ENCODE results near the gene ADAMTS1. TPM values are rescaled to one million over a fixed set of nuclear protein-coding genes. Genes with fewer than 3 reads are reported as not detected.

The ADAMTS1 gene
- total and polyA plus RNA-seq, 2 donors (not counting 1 experiment from before 2014, with no cell fraction given), result 186 to 200 TPM

GRCh38 chr21:26849428-26850115 is 4.4 kb upstream of the ADAMTS1 start:
- peak; percentile 52 to 85 for DNase-seq (ENCODE audit: low read depth in 2 of 2)
- Histone ChIP-seq H3K27ac (ENCODE audit: insufficient read depth, low read length) (no peak overlapping the region), H3K4me3 (replicated peaks in 1 of 4; ENCODE audit: control extremely low read depth in 1 of 4, insufficient read depth in 1 of 4, low read depth in 3 of 4, low read length in 4 of 4) (peak overlapping the region in 1 of 4 experiments; percentile 28)

GRCh38 chr21:26847921-26848320 is 2.7 kb upstream of the ADAMTS1 start:
- Histone ChIP-seq H3K27me3 (ENCODE audit: control insufficient read depth, insufficient read depth, low read length) (no peaks in the 10 kb centered on the region), H3K9ac (ENCODE audit: insufficient read depth, low read length) (no peak overlapping the region), H4K20me1 (ENCODE audit: control insufficient read depth, extremely low read depth, insufficient read depth, low read length) (no peaks in the 10 kb centered on the region), H3K79me2 (ENCODE audit: control insufficient read depth, insufficient read depth, low read length) (peaks cover 22% of the 10 kb centered on the region), H3K4me2 (ENCODE audit: extremely low read depth, insufficient read depth, low read length) (no peak overlapping the region), H3K4me3 (replicated peaks in 1 of 4; ENCODE audit: control extremely low read depth in 1 of 4, insufficient read depth in 1 of 4, low read depth in 3 of 4, low read length in 4 of 4) (no peak overlapping the region), H3K4me1 (ENCODE audit: control insufficient read depth, extremely low read depth, insufficient read depth, low read length) (no peaks in the 10 kb centered on the region), H3K9me3 (ENCODE audit: control insufficient read depth, insufficient read depth, low read depth, low read length) (no peaks in the 10 kb centered on the region), H3K36me3 (ENCODE audit: control insufficient read depth, insufficient read depth, low read length) (no peaks in the 10 kb centered on the region), H2AFZ (ENCODE audit: low read length) (no peak overlapping the region), H3K27ac (ENCODE audit: insufficient read depth, low read length) (no peak overlapping the region)
- no peak for DNase-seq (ENCODE audit: low read depth in 2 of 2)
- no peak for TF ChIP-seq CTCF (conservative IDR thresholded peaks at IDR 0.05 in 1 of 2, IDR thresholded peaks at IDR 0.05 in 1 of 2; ENCODE audit: low read depth in 1 of 2, low read length in 2 of 2)
- TF ChIP-seq EZH2 (IDR thresholded peaks at IDR 0.05; ENCODE audit: low read length, missing control alignments), result no peak

More at GRCh38 chr21:26849428-26850115, 4.4 kb upstream of the ADAMTS1 start:
- no peaks in the 10 kb centered on the region for H3K36me3 ChIP-seq (ENCODE audit: control insufficient read depth, insufficient read depth, low read length)
- no peak overlapping the region for H3K9ac ChIP-seq (ENCODE audit: insufficient read depth, low read length)
- peaks cover 6% of the 10 kb centered on the region for H3K79me2 ChIP-seq (ENCODE audit: control insufficient read depth, insufficient read depth, low read length)
- H3K9me3 ChIP-seq (ENCODE audit: control insufficient read depth, insufficient read depth, low read depth, low read length), result no peaks in the 10 kb centered on the region
- no peak overlapping the region for H2AFZ ChIP-seq (ENCODE audit: low read length)
- H3K27me3 ChIP-seq (ENCODE audit: control insufficient read depth, insufficient read depth, low read length), result no peaks in the 10 kb centered on the region
- no peaks in the 10 kb centered on the region for H4K20me1 ChIP-seq (ENCODE audit: control insufficient read depth, extremely low read depth, insufficient read depth, low read length)
- no peaks in the 10 kb centered on the region for H3K4me1 ChIP-seq (ENCODE audit: control insufficient read depth, extremely low read depth, insufficient read depth, low read length)
- TF ChIP-seq EZH2 (IDR thresholded peaks at IDR 0.05; ENCODE audit: low read length, missing control alignments) (no peak), CTCF (conservative IDR thresholded peaks at IDR 0.05 in 1 of 2, IDR thresholded peaks at IDR 0.05 in 1 of 2; ENCODE audit: low read depth in 1 of 2, low read length in 2 of 2) (peak; percentile 48 to 49)
- H3K4me2 ChIP-seq (ENCODE audit: extremely low read depth, insufficient read depth, low read length), result peak overlapping the region; percentile 78

GRCh38 chr21:26847002-26847401 is 1.8 kb upstream of the ADAMTS1 start:
- no peak for DNase-seq (ENCODE audit: low read depth in 2 of 2)
- Histone ChIP-seq H3K9me3 (ENCODE audit: control insufficient read depth, insufficient read depth, low read depth, low read length) (no peaks in the 10 kb centered on the region), H3K36me3 (ENCODE audit: control insufficient read depth, insufficient read depth, low read length) (peaks cover 3% of the 10 kb centered on the region), H3K4me1 (ENCODE audit: control insufficient read depth, extremely low read depth, insufficient read depth, low read length) (no peaks in the 10 kb centered on the region), H4K20me1 (ENCODE audit: control insufficient read depth, extremely low read depth, insufficient read depth, low read length) (peaks cover 3% of the 10 kb centered on the region), H2AFZ (ENCODE audit: low read length) (peak overlapping the region; percentile 62), H3K4me3 (replicated peaks in 1 of 4; ENCODE audit: control extremely low read depth in 1 of 4, insufficient read depth in 1 of 4, low read depth in 3 of 4, low read length in 4 of 4) (peak overlapping the region; percentile 76 to 98 (median 78)), H3K27me3 (ENCODE audit: control insufficient read depth, insufficient read depth, low read length) (no peaks in the 10 kb centered on the region), H3K27ac (ENCODE audit: insufficient read depth, low read length) (peak overlapping the region; percentile 96), H3K79me2 (ENCODE audit: control insufficient read depth, insufficient read depth, low read length) (peaks cover 31% of the 10 kb centered on the region), H3K4me2 (ENCODE audit: extremely low read depth, insufficient read depth, low read length) (peak overlapping the region; percentile 94), H3K9ac (ENCODE audit: insufficient read depth, low read length) (no peak overlapping the region)
- no peak for TF ChIP-seq CTCF (conservative IDR thresholded peaks at IDR 0.05 in 1 of 2, IDR thresholded peaks at IDR 0.05 in 1 of 2; ENCODE audit: low read depth in 1 of 2, low read length in 2 of 2)
- TF ChIP-seq EZH2 (IDR thresholded peaks at IDR 0.05; ENCODE audit: low read length, missing control alignments), result no peak

Measured in fibroblast of lung (primary cell).